Measurements from ENCODE around the gene TOP3A.

- TF ChIP-seq CTCF (conservative IDR thresholded peaks at IDR 0.05; ENCODE audit: low read depth in 2 of 2): no peak
- TF ChIP-seq EZH2phosphoT487 (IDR thresholded peaks at IDR 0.05; ENCODE audit: unreplicated experiment): no peak
- peak; percentile 85 for TF ChIP-seq POLR2AphosphoS5 (IDR thresholded peaks at IDR 0.05; ENCODE audit: low read depth)
- no peak for TF ChIP-seq STAT1 (IDR thresholded peaks at IDR 0.05; ENCODE audit: unreplicated experiment)
- peak; percentile 76 for TF ChIP-seq CREB1 (CRISPR knock-in tag; IDR thresholded peaks at IDR 0.05; ENCODE audit: low read depth)
- TF ChIP-seq EZH2 (IDR thresholded peaks at IDR 0.05; ENCODE audit: low read depth, unreplicated experiment): no peak
- TF ChIP-seq ETS1 (IDR thresholded peaks at IDR 0.05): peak; percentile 73; the same call in 1 of the 2 replicates
- TF ChIP-seq REST (IDR thresholded peaks at IDR 0.05; ENCODE audit: unreplicated experiment): no peak
- TF ChIP-seq ZNF331 (CRISPR knock-in tag; IDR thresholded peaks at IDR 0.05; ENCODE audit: low read depth): no peak
Measured at GRCh38 chr17:18314731-18315561, at the start of gene TOP3A, which contains the start of gene SMCR8.

Data from GM23338 (cell line).